Measurements from ENCODE around the gene UCK1.

The UCK1 gene

DNA sequence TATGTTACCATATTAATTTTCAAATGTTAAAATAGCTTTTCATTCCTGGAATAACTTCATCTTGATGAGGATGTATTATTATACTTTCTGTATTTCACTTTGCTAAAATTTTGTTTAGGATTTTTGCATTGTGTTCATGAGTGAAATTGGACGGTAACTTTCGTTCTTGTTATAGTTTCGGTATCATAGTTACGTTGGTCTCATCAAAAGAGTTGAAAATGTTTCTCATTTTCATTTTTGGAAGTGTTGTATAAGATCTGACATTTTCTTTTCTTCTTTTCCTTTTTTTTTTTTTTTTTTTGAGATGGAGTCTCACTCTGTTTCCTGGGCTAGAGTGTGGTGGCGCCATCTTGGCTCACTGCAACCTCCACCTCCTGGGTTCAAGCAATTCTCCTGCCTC is 34.3 kb upstream of the UCK1 start:
- H3K27me3 ChIP-seq (ENCODE audit: insufficient read depth, poor library complexity, severe bottlenecking): no peaks in the 10 kb centered on the region
- H3K27ac ChIP-seq (replicated peaks): no peak overlapping the region
- TF ChIP-seq POLR2AphosphoS5 (IDR thresholded peaks at IDR 0.05; ENCODE audit: low read depth) (no peak), SPI1 (IDR thresholded peaks at IDR 0.05; ENCODE audit: borderline replicate concordance, low read depth) (no peak), GABPA (IDR thresholded peaks at IDR 0.05; ENCODE audit: low read depth) (no peak)
- TF ChIP-seq, protein P1, sequence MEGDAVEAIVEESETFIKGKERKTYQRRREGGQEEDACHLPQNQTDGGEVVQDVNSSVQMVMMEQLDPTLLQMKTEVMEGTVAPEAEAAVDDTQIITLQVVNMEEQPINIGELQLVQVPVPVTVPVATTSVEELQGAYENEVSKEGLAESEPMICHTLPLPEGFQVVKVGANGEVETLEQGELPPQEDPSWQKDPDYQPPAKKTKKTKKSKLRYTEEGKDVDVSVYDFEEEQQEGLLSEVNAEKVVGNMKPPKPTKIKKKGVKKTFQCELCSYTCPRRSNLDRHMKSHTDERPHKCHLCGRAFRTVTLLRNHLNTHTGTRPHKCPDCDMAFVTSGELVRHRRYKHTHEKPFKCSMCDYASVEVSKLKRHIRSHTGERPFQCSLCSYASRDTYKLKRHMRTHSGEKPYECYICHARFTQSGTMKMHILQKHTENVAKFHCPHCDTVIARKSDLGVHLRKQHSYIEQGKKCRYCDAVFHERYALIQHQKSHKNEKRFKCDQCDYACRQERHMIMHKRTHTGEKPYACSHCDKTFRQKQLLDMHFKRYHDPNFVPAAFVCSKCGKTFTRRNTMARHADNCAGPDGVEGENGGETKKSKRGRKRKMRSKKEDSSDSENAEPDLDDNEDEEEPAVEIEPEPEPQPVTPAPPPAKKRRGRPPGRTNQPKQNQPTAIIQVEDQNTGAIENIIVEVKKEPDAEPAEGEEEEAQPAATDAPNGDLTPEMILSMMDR (IDR thresholded peaks at IDR 0.05; ENCODE audit: insufficient read depth, low read length): no peak
- TF ChIP-seq, protein P2, sequence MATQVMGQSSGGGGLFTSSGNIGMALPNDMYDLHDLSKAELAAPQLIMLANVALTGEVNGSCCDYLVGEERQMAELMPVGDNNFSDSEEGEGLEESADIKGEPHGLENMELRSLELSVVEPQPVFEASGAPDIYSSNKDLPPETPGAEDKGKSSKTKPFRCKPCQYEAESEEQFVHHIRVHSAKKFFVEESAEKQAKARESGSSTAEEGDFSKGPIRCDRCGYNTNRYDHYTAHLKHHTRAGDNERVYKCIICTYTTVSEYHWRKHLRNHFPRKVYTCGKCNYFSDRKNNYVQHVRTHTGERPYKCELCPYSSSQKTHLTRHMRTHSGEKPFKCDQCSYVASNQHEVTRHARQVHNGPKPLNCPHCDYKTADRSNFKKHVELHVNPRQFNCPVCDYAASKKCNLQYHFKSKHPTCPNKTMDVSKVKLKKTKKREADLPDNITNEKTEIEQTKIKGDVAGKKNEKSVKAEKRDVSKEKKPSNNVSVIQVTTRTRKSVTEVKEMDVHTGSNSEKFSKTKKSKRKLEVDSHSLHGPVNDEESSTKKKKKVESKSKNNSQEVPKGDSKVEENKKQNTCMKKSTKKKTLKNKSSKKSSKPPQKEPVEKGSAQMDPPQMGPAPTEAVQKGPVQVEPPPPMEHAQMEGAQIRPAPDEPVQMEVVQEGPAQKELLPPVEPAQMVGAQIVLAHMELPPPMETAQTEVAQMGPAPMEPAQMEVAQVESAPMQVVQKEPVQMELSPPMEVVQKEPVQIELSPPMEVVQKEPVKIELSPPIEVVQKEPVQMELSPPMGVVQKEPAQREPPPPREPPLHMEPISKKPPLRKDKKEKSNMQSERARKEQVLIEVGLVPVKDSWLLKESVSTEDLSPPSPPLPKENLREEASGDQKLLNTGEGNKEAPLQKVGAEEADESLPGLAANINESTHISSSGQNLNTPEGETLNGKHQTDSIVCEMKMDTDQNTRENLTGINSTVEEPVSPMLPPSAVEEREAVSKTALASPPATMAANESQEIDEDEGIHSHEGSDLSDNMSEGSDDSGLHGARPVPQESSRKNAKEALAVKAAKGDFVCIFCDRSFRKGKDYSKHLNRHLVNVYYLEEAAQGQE (IDR thresholded peaks at IDR 0.05; ENCODE audit: insufficient replicate concordance, low read depth): no peak
- DNase-seq (ENCODE audit: low read depth in 1 of 2, low spot score in 1 of 2): no peak
- H3K4me3 ChIP-seq (replicated peaks; ENCODE audit: insufficient read depth, low read length): no peak overlapping the region

DNA sequence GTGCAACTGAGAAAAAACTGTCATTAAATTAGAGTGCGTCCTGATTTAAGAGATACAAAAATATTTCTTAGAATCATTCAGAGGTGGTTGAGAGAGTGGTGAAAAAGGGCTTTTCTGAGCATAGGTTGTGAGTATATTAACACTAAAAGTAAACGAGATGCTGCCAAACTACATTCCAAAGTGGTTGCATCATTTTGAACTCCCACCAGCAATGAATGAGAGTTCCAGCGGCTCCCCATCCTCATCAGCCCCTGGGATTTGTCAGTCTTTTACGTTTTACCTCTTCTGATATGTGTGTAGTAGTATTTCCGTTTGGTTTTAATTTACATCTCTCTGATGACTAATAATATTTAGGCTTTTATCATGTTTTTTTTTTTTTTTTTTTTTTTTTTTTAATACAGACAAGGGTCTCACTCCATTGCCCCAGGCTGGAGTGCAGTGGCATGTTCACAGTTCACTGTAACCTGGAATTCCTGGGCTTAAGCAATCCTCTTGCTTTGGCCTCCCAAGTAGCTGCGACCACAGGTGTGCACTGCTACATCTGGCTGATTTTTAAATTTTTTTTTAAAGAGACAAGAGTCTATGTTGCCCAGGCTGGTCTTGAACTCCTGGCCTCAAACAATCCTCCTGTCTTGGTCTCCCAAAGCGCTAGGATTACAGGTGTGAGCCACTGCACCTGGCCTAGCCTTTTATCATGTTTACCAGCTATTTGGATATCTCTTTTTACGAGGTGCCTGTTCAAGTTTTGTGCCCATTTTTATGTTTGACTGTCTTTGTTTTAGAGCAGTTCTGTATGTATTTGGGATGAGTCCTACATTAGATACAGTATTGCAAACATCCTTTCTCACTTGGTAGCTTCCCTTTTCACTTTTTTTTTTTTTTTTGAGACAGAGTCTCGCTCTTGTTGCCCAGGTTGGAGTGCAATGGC is 31.2 kb upstream of the UCK1 start:
- Histone ChIP-seq H3K4me3 (replicated peaks; ENCODE audit: insufficient read depth, low read length) (no peak overlapping the region), H3K27ac (replicated peaks) (no peak overlapping the region), H3K27me3 (ENCODE audit: insufficient read depth, poor library complexity, severe bottlenecking) (no peaks in the 10 kb centered on the region)
- no peak for TF ChIP-seq POLR2AphosphoS5 (IDR thresholded peaks at IDR 0.05; ENCODE audit: low read depth)
- TF ChIP-seq SPI1 (IDR thresholded peaks at IDR 0.05; ENCODE audit: borderline replicate concordance, low read depth): no peak
- TF ChIP-seq, protein P2 (IDR thresholded peaks at IDR 0.05; ENCODE audit: insufficient replicate concordance, low read depth): no peak
- no peak for TF ChIP-seq GABPA (IDR thresholded peaks at IDR 0.05; ENCODE audit: low read depth)
- TF ChIP-seq, protein P1 (IDR thresholded peaks at IDR 0.05; ENCODE audit: insufficient read depth, low read length): no peak
- no peak for DNase-seq (ENCODE audit: low read depth in 1 of 2, low spot score in 1 of 2)

DNA sequence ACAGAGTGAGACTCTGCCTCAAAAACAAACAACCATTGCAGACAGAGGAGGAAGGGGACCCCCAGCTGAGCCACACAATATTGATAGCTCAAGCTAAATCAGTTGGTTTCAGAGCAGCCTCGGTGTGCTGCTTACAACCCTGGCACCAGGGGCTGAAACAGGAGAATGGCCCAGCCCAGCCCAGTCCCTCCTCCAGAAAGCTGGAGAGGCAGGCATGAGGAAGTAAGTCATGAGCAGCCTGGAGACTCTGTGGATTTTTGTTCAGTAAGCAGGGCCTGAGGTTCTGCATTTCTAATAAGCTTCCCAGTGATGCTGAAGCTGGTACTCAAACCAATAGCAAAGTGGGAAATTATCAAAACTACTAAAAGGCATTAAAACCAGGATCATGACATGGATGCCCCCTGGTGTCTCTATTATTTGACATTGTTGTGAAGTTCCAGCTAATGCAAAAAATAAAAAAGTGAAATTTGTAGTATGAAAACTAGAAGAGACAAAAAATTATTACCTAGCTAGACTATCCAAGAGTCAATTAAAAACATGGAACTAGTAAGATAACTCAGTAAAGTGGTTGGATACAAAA is 28.4 kb upstream of the UCK1 start:
- no peak for DNase-seq (ENCODE audit: low read depth in 1 of 2, low spot score in 1 of 2)
- Histone ChIP-seq H3K27me3 (ENCODE audit: insufficient read depth, poor library complexity, severe bottlenecking) (peaks cover 6% of the 10 kb centered on the region), H3K27ac (replicated peaks) (no peak overlapping the region), H3K4me3 (replicated peaks; ENCODE audit: insufficient read depth, low read length) (no peak overlapping the region)
- TF ChIP-seq, protein P2 (IDR thresholded peaks at IDR 0.05; ENCODE audit: insufficient replicate concordance, low read depth): no peak
- TF ChIP-seq SPI1 (IDR thresholded peaks at IDR 0.05; ENCODE audit: borderline replicate concordance, low read depth): no peak
- no peak for TF ChIP-seq GABPA (IDR thresholded peaks at IDR 0.05; ENCODE audit: low read depth)
